GM23338 (cell line): ENCODE measurements around the gene FOXP1. TPM values are rescaled to one million over a fixed set of nuclear protein-coding genes. Genes with fewer than 3 reads are reported as not detected.

Experiments used
- ATAC-seq: fragments of 200-7000 bp; cut with Tn5 transposase; 3 replicates; pipeline ENCODE4 v1.9.1; 2020
- DNase-seq: peaks from one replicate; pipeline ENCODE4 v3.0.0-alpha.2; 2015; ENCODE audit warnings: low spot score
- H2AFZ ChIP-seq: fragments of 200-600 bp; sonication (generic); 2 replicates; pipeline ENCODE4 v1.8.0; 2016; ENCODE audit warnings: antibody characterized with exemption, mild to moderate bottlenecking, moderate library complexity
- H3F3A ChIP-seq: fragments of 200-600 bp; sonication (generic); replicated peaks from 2 replicates; pipeline ENCODE4 v1.8.0; 2017; ENCODE audit warnings: antibody characterized with exemption, mixed run types, low read depth
- H3K27ac ChIP-seq: fragments of 200-600 bp; sonication (generic); 2 replicates; pipeline ENCODE4 v1.6.1; 2016; ENCODE audit warnings: low read depth
- H3K27me3 ChIP-seq: fragments of 200-600 bp; sonication (generic); 2 replicates; pipeline ENCODE4 v1.8.0; 2016; ENCODE audit warnings: mild to moderate bottlenecking, mixed run types, moderate library complexity; ENCODE audit not compliant: insufficient read depth
- H3K36me3 ChIP-seq: fragments of 200-600 bp; sonication (generic); 2 replicates; pipeline ENCODE4 v1.8.0; 2016; ENCODE audit warnings: mild to moderate bottlenecking; ENCODE audit not compliant: insufficient read depth
- H3K4me1 ChIP-seq: fragments of 200-600 bp; sonication (generic); 2 replicates; pipeline ENCODE4 v1.8.0; 2016; ENCODE audit warnings: mild to moderate bottlenecking, moderate library complexity; ENCODE audit not compliant: insufficient read depth
- H3K4me2 ChIP-seq: fragments of 200-600 bp; sonication (generic); 2 replicates; pipeline ENCODE4 v1.7.1; 2017; ENCODE audit warnings: mixed run types
- H3K4me3 ChIP-seq: fragments of 200-600 bp; sonication (generic); 2 replicates; pipeline ENCODE4 v1.6.1; 2016; ENCODE audit warnings: mixed run types
- H3K79me2 ChIP-seq: fragments of 200-600 bp; sonication (generic); replicated peaks from 2 replicates; pipeline ENCODE4 v1.8.0; 2017; ENCODE audit warnings: mild to moderate bottlenecking; ENCODE audit not compliant: insufficient read depth
- H3K9me2 ChIP-seq: fragments of 200-600 bp; sonication (generic); 2 replicates; pipeline ENCODE4 v1.8.0; 2017; ENCODE audit not compliant: insufficient read depth
- H4K20me1 ChIP-seq: fragments of 200-600 bp; sonication (generic); replicated peaks from 2 replicates; pipeline ENCODE4 v1.8.0; 2017; ENCODE audit warnings: mild to moderate bottlenecking; ENCODE audit not compliant: insufficient read depth
- H3K27ac Mint-ChIP-seq: 2 replicates; pipeline ENCODE4 v1.8.0; 2020; ENCODE audit warnings: inconsistent platforms, mild to moderate bottlenecking, moderate library complexity, mixed read lengths
- H3K27me3 Mint-ChIP-seq: 3 replicates; pipeline ENCODE4 v1.8.0; 2022; ENCODE audit warnings: low read depth, mild to moderate bottlenecking, moderate library complexity, mixed read lengths, inconsistent platforms; ENCODE audit not compliant: insufficient read depth, poor library complexity
- H3K36me3 Mint-ChIP-seq: 3 replicates; pipeline ENCODE4 v1.8.0; 2021; ENCODE audit warnings: low read depth, mild to moderate bottlenecking, inconsistent platforms, moderate library complexity, mixed read lengths
- H3K4me1 Mint-ChIP-seq: 3 replicates; pipeline ENCODE4 v1.8.0; 2020; ENCODE audit warnings: mild to moderate bottlenecking, inconsistent platforms, mixed read lengths
- H3K4me3 Mint-ChIP-seq: 3 replicates; pipeline ENCODE4 v1.8.0; 2021; ENCODE audit warnings: moderate library complexity, mild to moderate bottlenecking, inconsistent platforms, mixed read lengths
- H3K9me3 Mint-ChIP-seq: 3 replicates; pipeline ENCODE4 v1.8.0; 2020; ENCODE audit warnings: moderate library complexity, mild to moderate bottlenecking, inconsistent platforms, mixed read lengths
- CTCF ChIP-seq, 2 experiments: fragments of 200-600 bp in 1 of 2; sonication (generic) in 1 of 2; conservative IDR thresholded peaks; 2 replicates each; pipeline versions ENCODE4 v1.5.1 to v1.6.1; 2016 to 2017; ENCODE audit warnings: antibody characterized with exemption in 2 of 2, low read depth in 2 of 2, mild to moderate bottlenecking in 2 of 2, moderate library complexity in 1 of 2
- EZH2 ChIP-seq: fragments of 200-600 bp; sonication (generic); IDR thresholded peaks from one replicate; pipeline ENCODE4 v1.8.0; 2017; ENCODE audit warnings: antibody characterized with exemption, mild to moderate bottlenecking, low read depth; ENCODE audit not compliant: unreplicated experiment
- JUNB ChIP-seq: IDR thresholded peaks from one replicate; pipeline ENCODE4 v1.6.1; 2016; ENCODE audit warnings: antibody characterized with exemption; ENCODE audit not compliant: unreplicated experiment
- POLR2AphosphoS5 ChIP-seq: IDR thresholded peaks from 2 replicates; pipeline ENCODE4 v1.6.1; 2016; ENCODE audit warnings: antibody characterized with exemption, low read depth
- ZNF114 ChIP-seq: fragments of 250-450 bp; sonication (Bioruptor Pico); IDR thresholded peaks from 2 replicates; pipeline ENCODE4 v1.5.0; 2020; ENCODE audit warnings: mild to moderate bottlenecking, moderate library complexity
- polyA plus RNA-seq: library from polyadenylated mRNA; unstranded; fragments of >200 nt; fragmentation: Nextera tagmentation; extraction: Ambion mirVana; gene quantifications from 2 replicates; pipeline ENCODE4 v1.2.1, GENCODE V29; 2016
- total RNA-seq: library from RNA; depleted of rRNA; stranded (reverse); fragments of >200 nt; shearing (Covaris generic); gene quantifications from 2 replicates; pipeline ENCODE4 v1.2.3, GENCODE V29; 2014
- TF ChIP-seq, protein P1 (sequence below): IDR thresholded peaks from 2 replicates; pipeline ENCODE4 v1.6.1; 2016; ENCODE audit warnings: antibody characterized with exemption
- TF ChIP-seq, protein P2 (sequence below): IDR thresholded peaks from one replicate; pipeline ENCODE4 v1.6.1; 2018; ENCODE audit warnings: antibody characterized with exemption; ENCODE audit not compliant: unreplicated experiment
- TF ChIP-seq, protein P3 (sequence below): fragments of 250-450 bp; sonication (Bioruptor Pico); IDR thresholded peaks from 2 replicates; pipeline ENCODE4 v1.5.0; 2020; ENCODE audit warnings: mild to moderate bottlenecking, moderate library complexity

FOXP1 gene
- total and polyA plus RNA-seq, 2 experiments from 2014 or later: 32.9 to 35.5 TPM

GRCh38 chr3:71621825-71622537 is 38.5 kb upstream of the FOXP1 start:
- Mint-ChIP-seq H3K36me3 (no peaks in the 10 kb centered on the region), H3K27ac (no peak overlapping the region), H3K4me1 (peaks cover 6% of the 10 kb centered on the region), H3K9me3 (no peaks in the 10 kb centered on the region; the same call in 2 of the 3 replicates), H3K4me3 (no peak overlapping the region), H3K27me3 (peaks cover under 1% of the 10 kb centered on the region)
- Histone ChIP-seq H3K4me2 (no peak overlapping the region), H3K27ac (no peak overlapping the region), H3K36me3 (no peaks in the 10 kb centered on the region), H3K79me2 (no peaks in the 10 kb centered on the region), H4K20me1 (no peaks in the 10 kb centered on the region), H3K4me3 (no peak overlapping the region), H3K4me1 (no peaks in the 10 kb centered on the region), H3F3A (no peaks in the 10 kb centered on the region), H2AFZ (no peak overlapping the region), H3K27me3 (no peaks in the 10 kb centered on the region), H3K9me2 (peaks cover 16% of the 10 kb centered on the region; the same call in 1 of the 2 replicates)
- TF ChIP-seq POLR2AphosphoS5: no peak
- TF ChIP-seq, protein P1, sequence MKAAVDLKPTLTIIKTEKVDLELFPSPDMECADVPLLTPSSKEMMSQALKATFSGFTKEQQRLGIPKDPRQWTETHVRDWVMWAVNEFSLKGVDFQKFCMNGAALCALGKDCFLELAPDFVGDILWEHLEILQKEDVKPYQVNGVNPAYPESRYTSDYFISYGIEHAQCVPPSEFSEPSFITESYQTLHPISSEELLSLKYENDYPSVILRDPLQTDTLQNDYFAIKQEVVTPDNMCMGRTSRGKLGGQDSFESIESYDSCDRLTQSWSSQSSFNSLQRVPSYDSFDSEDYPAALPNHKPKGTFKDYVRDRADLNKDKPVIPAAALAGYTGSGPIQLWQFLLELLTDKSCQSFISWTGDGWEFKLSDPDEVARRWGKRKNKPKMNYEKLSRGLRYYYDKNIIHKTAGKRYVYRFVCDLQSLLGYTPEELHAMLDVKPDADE: no peak
- TF ChIP-seq, protein P2, sequence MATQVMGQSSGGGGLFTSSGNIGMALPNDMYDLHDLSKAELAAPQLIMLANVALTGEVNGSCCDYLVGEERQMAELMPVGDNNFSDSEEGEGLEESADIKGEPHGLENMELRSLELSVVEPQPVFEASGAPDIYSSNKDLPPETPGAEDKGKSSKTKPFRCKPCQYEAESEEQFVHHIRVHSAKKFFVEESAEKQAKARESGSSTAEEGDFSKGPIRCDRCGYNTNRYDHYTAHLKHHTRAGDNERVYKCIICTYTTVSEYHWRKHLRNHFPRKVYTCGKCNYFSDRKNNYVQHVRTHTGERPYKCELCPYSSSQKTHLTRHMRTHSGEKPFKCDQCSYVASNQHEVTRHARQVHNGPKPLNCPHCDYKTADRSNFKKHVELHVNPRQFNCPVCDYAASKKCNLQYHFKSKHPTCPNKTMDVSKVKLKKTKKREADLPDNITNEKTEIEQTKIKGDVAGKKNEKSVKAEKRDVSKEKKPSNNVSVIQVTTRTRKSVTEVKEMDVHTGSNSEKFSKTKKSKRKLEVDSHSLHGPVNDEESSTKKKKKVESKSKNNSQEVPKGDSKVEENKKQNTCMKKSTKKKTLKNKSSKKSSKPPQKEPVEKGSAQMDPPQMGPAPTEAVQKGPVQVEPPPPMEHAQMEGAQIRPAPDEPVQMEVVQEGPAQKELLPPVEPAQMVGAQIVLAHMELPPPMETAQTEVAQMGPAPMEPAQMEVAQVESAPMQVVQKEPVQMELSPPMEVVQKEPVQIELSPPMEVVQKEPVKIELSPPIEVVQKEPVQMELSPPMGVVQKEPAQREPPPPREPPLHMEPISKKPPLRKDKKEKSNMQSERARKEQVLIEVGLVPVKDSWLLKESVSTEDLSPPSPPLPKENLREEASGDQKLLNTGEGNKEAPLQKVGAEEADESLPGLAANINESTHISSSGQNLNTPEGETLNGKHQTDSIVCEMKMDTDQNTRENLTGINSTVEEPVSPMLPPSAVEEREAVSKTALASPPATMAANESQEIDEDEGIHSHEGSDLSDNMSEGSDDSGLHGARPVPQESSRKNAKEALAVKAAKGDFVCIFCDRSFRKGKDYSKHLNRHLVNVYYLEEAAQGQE: no peak
- no peak for TF ChIP-seq JUNB
- TF ChIP-seq ZNF114 (CRISPR knock-in tag): no peak
- TF ChIP-seq, protein P3, sequence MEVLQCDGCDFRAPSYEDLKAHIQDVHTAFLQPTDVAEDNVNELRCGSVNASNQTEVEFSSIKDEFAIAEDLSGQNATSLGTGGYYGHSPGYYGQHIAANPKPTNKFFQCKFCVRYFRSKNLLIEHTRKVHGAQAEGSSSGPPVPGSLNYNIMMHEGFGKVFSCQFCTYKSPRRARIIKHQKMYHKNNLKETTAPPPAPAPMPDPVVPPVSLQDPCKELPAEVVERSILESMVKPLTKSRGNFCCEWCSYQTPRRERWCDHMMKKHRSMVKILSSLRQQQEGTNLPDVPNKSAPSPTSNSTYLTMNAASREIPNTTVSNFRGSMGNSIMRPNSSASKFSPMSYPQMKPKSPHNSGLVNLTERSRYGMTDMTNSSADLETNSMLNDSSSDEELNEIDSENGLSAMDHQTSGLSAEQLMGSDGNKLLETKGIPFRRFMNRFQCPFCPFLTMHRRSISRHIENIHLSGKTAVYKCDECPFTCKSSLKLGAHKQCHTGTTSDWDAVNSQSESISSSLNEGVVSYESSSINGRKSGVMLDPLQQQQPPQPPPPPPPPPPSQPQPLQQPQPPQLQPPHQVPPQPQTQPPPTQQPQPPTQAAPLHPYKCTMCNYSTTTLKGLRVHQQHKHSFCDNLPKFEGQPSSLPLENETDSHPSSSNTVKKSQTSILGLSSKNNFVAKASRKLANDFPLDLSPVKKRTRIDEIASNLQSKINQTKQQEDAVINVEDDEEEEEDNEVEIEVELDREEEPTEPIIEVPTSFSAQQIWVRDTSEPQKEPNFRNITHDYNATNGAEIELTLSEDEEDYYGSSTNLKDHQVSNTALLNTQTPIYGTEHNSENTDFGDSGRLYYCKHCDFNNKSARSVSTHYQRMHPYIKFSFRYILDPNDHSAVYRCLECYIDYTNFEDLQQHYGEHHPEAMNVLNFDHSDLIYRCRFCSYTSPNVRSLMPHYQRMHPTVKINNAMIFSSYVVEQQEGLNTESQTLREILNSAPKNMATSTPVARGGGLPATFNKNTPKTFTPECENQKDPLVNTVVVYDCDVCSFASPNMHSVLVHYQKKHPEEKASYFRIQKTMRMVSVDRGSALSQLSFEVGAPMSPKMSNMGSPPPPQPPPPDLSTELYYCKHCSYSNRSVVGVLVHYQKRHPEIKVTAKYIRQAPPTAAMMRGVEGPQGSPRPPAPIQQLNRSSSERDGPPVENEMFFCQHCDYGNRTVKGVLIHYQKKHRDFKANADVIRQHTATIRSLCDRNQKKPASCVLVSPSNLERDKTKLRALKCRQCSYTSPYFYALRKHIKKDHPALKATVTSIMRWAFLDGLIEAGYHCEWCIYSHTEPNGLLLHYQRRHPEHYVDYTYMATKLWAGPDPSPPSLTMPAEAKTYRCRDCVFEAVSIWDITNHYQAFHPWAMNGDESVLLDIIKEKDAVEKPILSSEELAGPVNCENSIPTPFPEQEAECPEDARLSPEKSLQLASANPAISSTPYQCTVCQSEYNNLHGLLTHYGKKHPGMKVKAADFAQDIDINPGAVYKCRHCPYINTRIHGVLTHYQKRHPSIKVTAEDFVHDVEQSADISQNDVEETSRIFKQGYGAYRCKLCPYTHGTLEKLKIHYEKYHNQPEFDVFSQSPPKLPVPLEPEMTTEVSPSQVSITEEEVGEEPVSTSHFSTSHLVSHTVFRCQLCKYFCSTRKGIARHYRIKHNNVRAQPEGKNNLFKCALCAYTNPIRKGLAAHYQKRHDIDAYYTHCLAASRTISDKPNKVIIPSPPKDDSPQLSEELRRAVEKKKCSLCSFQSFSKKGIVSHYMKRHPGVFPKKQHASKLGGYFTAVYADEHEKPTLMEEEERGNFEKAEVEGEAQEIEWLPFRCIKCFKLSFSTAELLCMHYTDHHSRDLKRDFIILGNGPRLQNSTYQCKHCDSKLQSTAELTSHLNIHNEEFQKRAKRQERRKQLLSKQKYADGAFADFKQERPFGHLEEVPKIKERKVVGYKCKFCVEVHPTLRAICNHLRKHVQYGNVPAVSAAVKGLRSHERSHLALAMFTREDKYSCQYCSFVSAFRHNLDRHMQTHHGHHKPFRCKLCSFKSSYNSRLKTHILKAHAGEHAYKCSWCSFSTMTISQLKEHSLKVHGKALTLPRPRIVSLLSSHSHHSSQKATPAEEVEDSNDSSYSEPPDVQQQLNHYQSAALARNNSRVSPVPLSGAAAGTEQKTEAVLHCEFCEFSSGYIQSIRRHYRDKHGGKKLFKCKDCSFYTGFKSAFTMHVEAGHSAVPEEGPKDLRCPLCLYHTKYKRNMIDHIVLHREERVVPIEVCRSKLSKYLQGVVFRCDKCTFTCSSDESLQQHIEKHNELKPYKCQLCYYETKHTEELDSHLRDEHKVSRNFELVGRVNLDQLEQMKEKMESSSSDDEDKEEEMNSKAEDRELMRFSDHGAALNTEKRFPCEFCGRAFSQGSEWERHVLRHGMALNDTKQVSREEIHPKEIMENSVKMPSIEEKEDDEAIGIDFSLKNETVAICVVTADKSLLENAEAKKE (CRISPR knock-in tag): no peak
- no peak for TF ChIP-seq CTCF (conservative IDR thresholded peaks at IDR 0.05; ENCODE audit: low read depth in 2 of 2)
- TF ChIP-seq EZH2: no peak
- no peak for ATAC-seq
- no peak for DNase-seq
